ENCODE measurements around the gene SRSF5. TPM values are rescaled to one million over a fixed set of nuclear protein-coding genes. Genes with fewer than 3 reads are reported as not detected.

SRSF5 gene
- total RNA-seq, 1 experiment from 2014 or later = 310 TPM

- no peak for DNase-seq
- H3K4me3 ChIP-seq (ENCODE audit: low read depth, low read length) = no peak overlapping the region
- no peaks in the 10 kb centered on the region for H3K27me3 Mint-ChIP-seq (ENCODE audit: insufficient read depth, unreplicated experiment)
- no peaks in the 10 kb centered on the region for H3K9me3 ChIP-seq
- H3K9me3 Mint-ChIP-seq (ENCODE audit: unreplicated experiment) = no peaks in the 10 kb centered on the region
- intact Hi-C loops (cut with micrococcal nuclease; ENCODE audit: unreplicated experiment) = no loop called here
- CTCF ChIA-PET = no interaction called here
- H3K27ac Mint-ChIP-seq (ENCODE audit: unreplicated experiment) = no peak overlapping the region
- no peaks in the 10 kb centered on the region for H3K27me3 ChIP-seq (replicated peaks; ENCODE audit: control insufficient read depth, insufficient read depth, low read length)
- POLR2A ChIA-PET = no interaction called here
- TF ChIP-seq CTCF (IDR thresholded peaks at IDR 0.05; ENCODE audit: insufficient read depth in 1 of 2, low read depth in 1 of 2, low read length in 1 of 2, severe bottlenecking in 1 of 2, unreplicated experiment in 1 of 2) = no peak
- BruUV-seq (replicated peaks) = no TSS peak
- H3K36me3 ChIP-seq (ENCODE audit: control insufficient read depth, insufficient read depth, low read length) = peaks cover 15% of the 10 kb centered on the region
- peaks cover 19% of the 10 kb centered on the region for H3K4me1 ChIP-seq
- H3K4me3 Mint-ChIP-seq (ENCODE audit: unreplicated experiment) = no peak overlapping the region
- peaks cover 19% of the 10 kb centered on the region for H3K4me1 Mint-ChIP-seq (ENCODE audit: low read depth, unreplicated experiment)
- peaks cover 91% of the 10 kb centered on the region for H3K36me3 Mint-ChIP-seq (ENCODE audit: insufficient read depth, unreplicated experiment)
Measured at GRCh38 chr14:69770559-69770958, 3.6 kb downstream of the SRSF5 start.

GRCh38 chr14:69771136-69771535, 4.2 kb downstream of the SRSF5 start:
- no peak for DNase-seq
- H3K36me3 Mint-ChIP-seq (ENCODE audit: insufficient read depth, unreplicated experiment) = peaks cover 97% of the 10 kb centered on the region
- H3K27ac Mint-ChIP-seq (ENCODE audit: unreplicated experiment) = no peak overlapping the region
- intact Hi-C loops (cut with micrococcal nuclease; ENCODE audit: unreplicated experiment) = no loop called here
- POLR2A ChIA-PET = interaction anchor here (0.6 kb wide), 1 partner anchor 373 kb away, joined by 3 read pairs; the partner anchor contains the start of gene ERH
- H3K9me3 ChIP-seq = no peaks in the 10 kb centered on the region
- H3K27me3 ChIP-seq (replicated peaks; ENCODE audit: control insufficient read depth, insufficient read depth, low read length) = no peaks in the 10 kb centered on the region
- H3K4me3 Mint-ChIP-seq (ENCODE audit: unreplicated experiment) = no peak overlapping the region
- no peak overlapping the region for H3K4me3 ChIP-seq (ENCODE audit: low read depth, low read length)
- peaks cover 15% of the 10 kb centered on the region for H3K36me3 ChIP-seq (ENCODE audit: control insufficient read depth, insufficient read depth, low read length)
- no peaks in the 10 kb centered on the region for H3K27me3 Mint-ChIP-seq (ENCODE audit: insufficient read depth, unreplicated experiment)
- no peaks in the 10 kb centered on the region for H3K9me3 Mint-ChIP-seq (ENCODE audit: unreplicated experiment)
- H3K4me1 Mint-ChIP-seq (ENCODE audit: low read depth, unreplicated experiment) = peaks cover 19% of the 10 kb centered on the region
- H3K4me1 ChIP-seq = peaks cover 15% of the 10 kb centered on the region
- no peak for TF ChIP-seq CTCF (IDR thresholded peaks at IDR 0.05; ENCODE audit: insufficient read depth in 1 of 2, low read depth in 1 of 2, low read length in 1 of 2, severe bottlenecking in 1 of 2, unreplicated experiment in 1 of 2)
- no TSS peak for BruUV-seq (replicated peaks)
- CTCF ChIA-PET = no interaction called here

- BruUV-seq (replicated peaks) = no TSS peak
- Mint-ChIP-seq H3K36me3 (ENCODE audit: insufficient read depth, unreplicated experiment) (peaks cover 100% of the 10 kb centered on the region), H3K4me1 (ENCODE audit: low read depth, unreplicated experiment) (peaks cover 12% of the 10 kb centered on the region), H3K27me3 (ENCODE audit: insufficient read depth, unreplicated experiment) (no peaks in the 10 kb centered on the region), H3K4me3 (ENCODE audit: unreplicated experiment) (no peak overlapping the region), H3K9me3 (ENCODE audit: unreplicated experiment) (no peaks in the 10 kb centered on the region), H3K27ac (ENCODE audit: unreplicated experiment) (no peak overlapping the region)
- ChIA-PET POLR2A (interaction anchor here (0.7 to 0.9 kb wide), 2 partner anchors 9 to 25 kb away, joined by 3 to 7 read pairs; partner anchors contain the start of gene SLC10A1), CTCF (no interaction called here)
- Histone ChIP-seq H3K4me1 (peaks cover 15% of the 10 kb centered on the region), H3K27me3 (replicated peaks; ENCODE audit: control insufficient read depth, insufficient read depth, low read length) (no peaks in the 10 kb centered on the region), H3K4me3 (ENCODE audit: low read depth, low read length) (no peak overlapping the region), H3K9me3 (no peaks in the 10 kb centered on the region), H3K36me3 (ENCODE audit: control insufficient read depth, insufficient read depth, low read length) (peaks cover 15% of the 10 kb centered on the region)
- DNase-seq = no peak
- no peak for TF ChIP-seq CTCF (IDR thresholded peaks at IDR 0.05; ENCODE audit: insufficient read depth in 1 of 2, low read depth in 1 of 2, low read length in 1 of 2, severe bottlenecking in 1 of 2, unreplicated experiment in 1 of 2)
- intact Hi-C loops (cut with micrococcal nuclease; ENCODE audit: unreplicated experiment) = no loop called here
Measured at GRCh38 chr14:69772082-69773017, 5.4 kb downstream of the SRSF5 start.
